ENCODE results near the gene RNF227.

DNA sequence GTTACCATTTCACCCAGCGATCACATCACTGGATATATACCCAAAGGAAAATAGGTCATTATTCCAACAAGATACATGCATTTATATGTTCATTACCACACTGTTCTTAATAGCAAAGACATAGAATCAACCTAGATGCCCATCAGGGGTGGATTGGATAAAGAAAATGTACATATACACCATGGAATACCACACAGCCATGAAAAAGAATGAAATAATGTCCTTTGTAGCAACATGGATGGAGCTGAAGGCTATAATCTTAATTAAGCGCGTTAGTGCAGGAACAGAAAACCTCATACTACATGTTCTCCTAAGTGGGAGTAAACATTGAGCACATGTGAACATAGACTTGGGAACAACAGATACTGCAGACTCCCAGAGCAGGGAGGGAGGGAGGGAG is 34.5 kb upstream of the RNF227 start:
- TF ChIP-seq, protein P1, sequence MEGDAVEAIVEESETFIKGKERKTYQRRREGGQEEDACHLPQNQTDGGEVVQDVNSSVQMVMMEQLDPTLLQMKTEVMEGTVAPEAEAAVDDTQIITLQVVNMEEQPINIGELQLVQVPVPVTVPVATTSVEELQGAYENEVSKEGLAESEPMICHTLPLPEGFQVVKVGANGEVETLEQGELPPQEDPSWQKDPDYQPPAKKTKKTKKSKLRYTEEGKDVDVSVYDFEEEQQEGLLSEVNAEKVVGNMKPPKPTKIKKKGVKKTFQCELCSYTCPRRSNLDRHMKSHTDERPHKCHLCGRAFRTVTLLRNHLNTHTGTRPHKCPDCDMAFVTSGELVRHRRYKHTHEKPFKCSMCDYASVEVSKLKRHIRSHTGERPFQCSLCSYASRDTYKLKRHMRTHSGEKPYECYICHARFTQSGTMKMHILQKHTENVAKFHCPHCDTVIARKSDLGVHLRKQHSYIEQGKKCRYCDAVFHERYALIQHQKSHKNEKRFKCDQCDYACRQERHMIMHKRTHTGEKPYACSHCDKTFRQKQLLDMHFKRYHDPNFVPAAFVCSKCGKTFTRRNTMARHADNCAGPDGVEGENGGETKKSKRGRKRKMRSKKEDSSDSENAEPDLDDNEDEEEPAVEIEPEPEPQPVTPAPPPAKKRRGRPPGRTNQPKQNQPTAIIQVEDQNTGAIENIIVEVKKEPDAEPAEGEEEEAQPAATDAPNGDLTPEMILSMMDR (IDR thresholded peaks at IDR 0.05), result no peak
- TF ChIP-seq POLR2A (IDR thresholded peaks at IDR 0.05), result no peak

All from uterus (tissue), 2 donors.